ENCODE data around the gene FNBP1.
A peak's percentile ranks its signal among the peaks of the same experiment; 100 is the strongest.

The FNBP1 gene

GRCh38 chr9:129869585-129870501 lies 173.1 kb downstream of the FNBP1 start:
- DNase-seq, result no peak

- no peak for DNase-seq
Measured at GRCh38 chr9:129868872-129869486, 174.0 kb downstream of the FNBP1 start.

- DNase-seq, result no peak
Measured at GRCh38 chr9:129868023-129868871, 174.7 kb downstream of the FNBP1 start.

- no peak for DNase-seq
Measured at GRCh38 chr9:129867136-129868022, 175.6 kb downstream of the FNBP1 start.

- DNase-seq, result no peak
Measured at GRCh38 chr9:129866394-129867135, 176.4 kb downstream of the FNBP1 start.

GRCh38 chr9:129865668-129866320 lies 177.2 kb downstream of the FNBP1 start:
- DNase-seq, result no peak

- DNase-seq, result no peak
Measured at GRCh38 chr9:129864991-129865647, 177.9 kb downstream of the FNBP1 start.

- DNase-seq, result peak; percentile 35
Measured at GRCh38 chr9:129863059-129863690, 179.8 kb downstream of the FNBP1 start.

GRCh38 chr9:129861447-129861827 lies 181.6 kb downstream of the FNBP1 start:
- DNase-seq, result no peak

- DNase-seq, result no peak
Measured at GRCh38 chr9:129860653-129861446, 182.1 kb downstream of the FNBP1 start.

GRCh38 chr9:129858167-129858962 lies 184.6 kb downstream of the FNBP1 start:
- no peak for DNase-seq

GRCh38 chr9:129857207-129857606 lies 185.8 kb downstream of the FNBP1 start:
- DNase-seq, result no peak

GRCh38 chr9:129854588-129855110 lies 188.3 kb downstream of the FNBP1 start:
- no peak for DNase-seq

- DNase-seq, result no peak
Measured at GRCh38 chr9:129853614-129854013, 189.4 kb downstream of the FNBP1 start.

- peak; percentile 74 for DNase-seq
Measured at GRCh38 chr9:129852579-129852978, 190.4 kb downstream of the FNBP1 start.

GRCh38 chr9:129851821-129852220 lies 191.2 kb downstream of the FNBP1 start:
- no peak for DNase-seq

GRCh38 chr9:129850821-129851550 lies 192.0 kb downstream of the FNBP1 start:
- DNase-seq, result no peak

Measured in NCI-H1417 treated with DMSO at 0.1 percent for 48 hours (cell line).